GM12865 (cell line): ENCODE data around the gene BCKDHA.

Experiments
- DNase-seq: peaks from one replicate; pipeline ENCODE4 v3.0.0; 2010; ENCODE audit warnings: low read depth
- H3K4me3 ChIP-seq: 2 replicates; pipeline ENCODE4 v1.5.1; 2011; ENCODE audit warnings: mild to moderate bottlenecking, low read depth, low read length, control low read depth
- TF ChIP-seq, protein P1 (sequence below): IDR thresholded peaks from 2 replicates; pipeline ENCODE4 v1.5.1; 2011; ENCODE audit warnings: low read length, control low read depth, low read depth, inconsistent platforms; ENCODE audit not compliant: insufficient read depth; ENCODE audit errors: missing control alignments

Gene BCKDHA

DNA sequence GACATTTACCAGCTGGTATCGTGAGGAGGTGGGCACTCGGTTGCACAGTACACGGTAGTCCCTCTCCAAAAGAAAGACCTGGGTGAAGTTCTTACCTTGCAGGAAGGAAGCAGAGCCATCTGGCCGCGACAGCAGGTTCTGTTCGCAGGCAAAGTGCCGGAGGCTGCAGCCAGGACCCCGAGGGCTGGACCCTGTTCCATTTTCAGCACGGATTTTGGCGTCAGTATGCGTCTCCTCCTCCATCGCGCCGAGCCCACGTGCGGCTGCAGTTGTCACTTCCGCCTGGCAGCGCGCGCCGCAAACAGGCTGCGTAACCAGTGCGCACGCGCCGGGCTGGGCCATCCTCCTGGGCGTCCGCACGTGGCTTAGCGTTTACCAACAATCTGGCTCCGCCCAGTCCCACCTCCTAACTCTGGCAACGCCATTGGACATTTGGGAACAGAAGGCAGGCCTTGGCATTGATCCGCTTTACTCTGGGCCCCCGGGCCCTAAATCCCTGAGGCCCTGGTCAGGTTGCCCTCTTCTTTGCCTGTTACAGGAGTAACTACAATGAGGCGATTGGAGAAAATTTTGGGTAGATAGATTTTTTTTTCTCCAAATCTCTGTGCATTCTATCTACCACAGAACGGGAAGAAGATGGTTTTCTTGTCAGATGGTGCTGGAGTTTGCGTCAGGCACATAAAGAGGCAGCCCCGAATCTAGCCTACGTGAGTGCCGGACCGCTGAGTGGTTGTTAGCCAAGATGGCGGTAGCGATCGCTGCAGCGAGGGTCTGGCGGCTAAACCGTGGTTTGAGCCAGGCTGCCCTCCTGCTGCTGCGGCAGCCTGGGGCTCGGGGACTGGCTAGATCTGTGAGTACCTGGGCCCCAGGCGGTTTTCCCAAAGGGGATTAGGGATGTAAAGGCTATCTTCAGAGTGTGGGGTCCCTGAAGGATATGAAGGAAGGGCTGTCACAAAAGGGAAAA, at the start of gene BCKDHA, which contains the start of gene EXOSC5:
TSS of gene BCKDHA (plus strand) at position 733 of the 964 bp plus-strand sequence. CDS start at position 743, 10 bp downstream.
TSS of gene EXOSC5 (minus strand) at position 274 of the 964 bp plus-strand sequence. CDS start at position 243, 31 bp downstream.
- H3K4me3 ChIP-seq, result peak within 1 kb of the TSS; percentile 96
- TF ChIP-seq, protein P1, sequence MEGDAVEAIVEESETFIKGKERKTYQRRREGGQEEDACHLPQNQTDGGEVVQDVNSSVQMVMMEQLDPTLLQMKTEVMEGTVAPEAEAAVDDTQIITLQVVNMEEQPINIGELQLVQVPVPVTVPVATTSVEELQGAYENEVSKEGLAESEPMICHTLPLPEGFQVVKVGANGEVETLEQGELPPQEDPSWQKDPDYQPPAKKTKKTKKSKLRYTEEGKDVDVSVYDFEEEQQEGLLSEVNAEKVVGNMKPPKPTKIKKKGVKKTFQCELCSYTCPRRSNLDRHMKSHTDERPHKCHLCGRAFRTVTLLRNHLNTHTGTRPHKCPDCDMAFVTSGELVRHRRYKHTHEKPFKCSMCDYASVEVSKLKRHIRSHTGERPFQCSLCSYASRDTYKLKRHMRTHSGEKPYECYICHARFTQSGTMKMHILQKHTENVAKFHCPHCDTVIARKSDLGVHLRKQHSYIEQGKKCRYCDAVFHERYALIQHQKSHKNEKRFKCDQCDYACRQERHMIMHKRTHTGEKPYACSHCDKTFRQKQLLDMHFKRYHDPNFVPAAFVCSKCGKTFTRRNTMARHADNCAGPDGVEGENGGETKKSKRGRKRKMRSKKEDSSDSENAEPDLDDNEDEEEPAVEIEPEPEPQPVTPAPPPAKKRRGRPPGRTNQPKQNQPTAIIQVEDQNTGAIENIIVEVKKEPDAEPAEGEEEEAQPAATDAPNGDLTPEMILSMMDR, result no peak
- DNase-seq, result peak; percentile 100

- TF ChIP-seq, protein P1, result no peak
- DNase-seq, result no peak
- H3K4me3 ChIP-seq, result peak overlapping the region; percentile 96
These were observed 46.8 kb upstream of the BCKDHA start for GRCh38 chr19:41350735-41351338.

GRCh38 chr19:41351339-41352245, 46.0 kb upstream of the BCKDHA start:
- TF ChIP-seq, protein P1, result no peak
- DNase-seq, result peak; percentile 88
- H3K4me3 ChIP-seq, result peak overlapping the region; percentile 96

DNA sequence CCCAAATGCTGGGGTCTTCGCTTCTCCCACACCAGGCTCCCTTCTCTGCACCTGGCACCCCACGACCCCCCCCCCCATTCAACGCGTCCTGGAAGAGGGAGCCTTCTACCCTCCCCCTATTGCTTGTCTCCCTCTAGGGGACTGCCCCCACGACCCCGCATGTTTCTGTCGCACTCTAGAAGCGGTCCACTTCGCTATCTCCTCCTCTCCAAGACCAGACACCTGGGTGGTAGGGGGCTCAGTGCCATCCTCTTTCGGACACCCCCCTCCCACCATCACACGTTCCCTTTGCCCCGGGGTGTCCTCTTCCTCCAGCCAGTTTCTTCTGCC, 45.4 kb upstream of the BCKDHA start:
- TF ChIP-seq, protein P1, result no peak
- DNase-seq, result no peak
- peak overlapping the region; percentile 96 for H3K4me3 ChIP-seq

GRCh38 chr19:41352609-41353465, 44.8 kb upstream of the BCKDHA start:
- DNase-seq, result peak; percentile 80
- TF ChIP-seq, protein P1, result peak; percentile 75
- peak overlapping the region; percentile 96 for H3K4me3 ChIP-seq
